Measurements from ENCODE around the gene VCL.

The VCL gene

DNA sequence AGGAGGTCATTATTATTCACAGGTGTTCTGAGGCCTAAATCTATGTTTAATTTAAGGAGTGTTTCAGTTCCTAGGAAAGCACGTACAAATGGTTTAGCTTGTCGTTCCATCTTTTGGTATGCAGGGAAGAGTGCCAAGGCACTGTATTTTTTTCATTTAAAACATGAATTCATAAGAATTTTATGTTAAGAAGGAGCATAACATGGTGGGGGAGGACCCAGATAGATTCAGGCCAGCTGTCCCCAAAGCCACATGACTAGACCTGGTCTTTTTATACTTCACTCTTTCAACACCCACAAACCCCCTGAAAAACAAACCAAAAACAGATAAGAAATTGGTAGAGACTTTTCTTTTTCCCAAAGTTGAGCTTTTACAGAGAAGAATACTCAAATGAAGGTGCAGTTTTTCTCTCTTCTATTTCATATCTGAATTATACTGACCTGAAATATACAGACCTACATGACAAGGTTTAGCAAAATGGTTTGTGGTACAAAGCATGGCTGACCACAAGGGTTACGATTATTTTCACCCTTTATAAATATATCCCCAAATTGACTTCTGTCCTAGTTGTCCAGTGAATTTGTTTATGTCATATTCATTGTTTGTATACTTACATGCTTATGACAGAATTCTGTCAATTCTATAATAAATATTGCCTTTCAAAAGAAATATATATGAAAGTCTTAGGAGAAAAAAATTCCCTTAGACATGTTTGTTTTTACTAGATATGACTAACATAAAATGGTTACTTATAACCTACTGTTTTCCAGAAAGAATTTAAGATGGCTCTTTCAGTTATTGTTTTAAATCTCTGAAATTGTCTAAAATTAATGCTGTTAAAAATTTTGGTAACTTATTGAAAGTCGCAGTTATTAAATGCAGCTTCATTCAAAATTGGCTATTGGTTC lies 81.4 kb downstream of the VCL start:
- DNase-seq, result no peak

GRCh38 chr10:74079936-74080590 lies 82.1 kb downstream of the VCL start:
- DNase-seq, result no peak

- DNase-seq, result peak; percentile 64
Measured at GRCh38 chr10:74081192-74081803, 83.4 kb downstream of the VCL start.

GRCh38 chr10:74081941-74082718 lies 84.2 kb downstream of the VCL start:
- DNase-seq, result no peak

DNA sequence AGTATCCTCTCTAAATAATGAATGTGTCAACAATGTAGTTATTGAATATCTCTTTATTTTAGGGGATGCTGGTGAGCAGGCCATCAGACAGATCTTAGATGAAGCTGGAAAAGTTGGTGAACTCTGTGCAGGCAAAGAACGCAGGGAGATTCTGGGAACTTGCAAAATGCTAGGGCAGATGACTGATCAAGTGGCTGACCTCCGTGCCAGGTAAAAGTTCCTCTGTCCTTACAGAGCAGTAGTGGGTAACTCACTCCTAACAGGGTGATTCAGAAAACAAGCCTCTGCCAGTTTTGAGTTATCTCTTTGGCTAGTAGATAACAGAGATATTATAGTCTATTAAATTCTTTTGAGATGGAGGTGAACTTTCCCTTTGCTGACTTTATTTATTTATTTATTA lies 85.4 kb downstream of the VCL start:
- no peak for DNase-seq

GRCh38 chr10:74084955-74085354 lies 87.0 kb downstream of the VCL start:
- no peak for DNase-seq

GRCh38 chr10:74086317-74086716 lies 88.4 kb downstream of the VCL start:
- DNase-seq, result no peak

DNA sequence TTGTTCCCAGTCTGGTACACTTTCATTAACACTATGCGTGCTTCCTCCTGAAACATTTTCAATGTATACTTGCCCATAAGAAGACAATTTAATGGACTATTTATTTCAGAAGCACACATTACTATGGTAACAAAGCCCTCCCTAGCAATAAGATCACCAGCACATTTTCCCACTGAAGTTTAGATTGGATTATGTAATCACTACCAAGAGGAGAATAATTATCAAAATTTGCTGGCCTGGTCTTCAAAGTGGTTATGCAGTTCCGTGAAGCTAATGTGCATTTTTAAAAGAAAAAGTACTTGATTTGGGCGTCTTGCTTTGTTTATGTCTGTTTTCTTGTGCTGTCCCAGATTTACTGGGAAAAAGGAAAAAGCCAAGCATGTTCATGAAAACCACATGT lies 90.8 kb downstream of the VCL start:
- DNase-seq, result no peak

- no peak for DNase-seq
Measured at GRCh38 chr10:74092372-74092771, 94.5 kb downstream of the VCL start.

DNA sequence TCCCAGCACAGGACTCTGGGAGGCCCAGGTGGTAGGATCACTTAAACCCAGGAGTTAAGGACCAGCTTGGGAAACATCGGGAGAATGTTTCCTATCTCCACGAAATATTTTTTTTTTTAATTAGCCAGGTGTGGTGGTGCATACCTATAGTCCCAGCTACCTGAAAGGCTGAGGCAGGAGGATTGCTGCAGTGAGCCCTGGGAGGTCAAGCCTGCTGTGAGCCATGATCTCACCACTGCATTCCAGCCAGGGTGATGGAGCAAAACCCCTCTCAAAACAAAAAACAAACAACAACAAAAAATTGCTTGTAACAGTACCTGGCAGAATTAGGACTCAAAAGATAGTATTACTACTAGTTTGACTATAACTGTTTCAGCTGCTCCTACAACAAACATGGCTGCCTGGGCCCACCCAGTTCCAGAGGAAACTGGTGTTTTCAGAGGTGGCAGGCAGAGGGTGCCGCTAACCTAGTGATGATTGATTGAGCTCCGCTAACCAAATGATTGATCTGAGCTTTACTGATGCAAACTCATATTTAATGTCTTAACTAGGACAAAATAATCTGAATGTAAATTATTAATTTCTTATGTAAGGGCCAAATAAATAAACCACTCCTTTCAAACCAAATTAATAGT lies 95.7 kb downstream of the VCL start:
- no peak for DNase-seq

- DNase-seq, result no peak
Measured at GRCh38 chr10:74094231-74094630, 96.3 kb downstream of the VCL start.

DNA sequence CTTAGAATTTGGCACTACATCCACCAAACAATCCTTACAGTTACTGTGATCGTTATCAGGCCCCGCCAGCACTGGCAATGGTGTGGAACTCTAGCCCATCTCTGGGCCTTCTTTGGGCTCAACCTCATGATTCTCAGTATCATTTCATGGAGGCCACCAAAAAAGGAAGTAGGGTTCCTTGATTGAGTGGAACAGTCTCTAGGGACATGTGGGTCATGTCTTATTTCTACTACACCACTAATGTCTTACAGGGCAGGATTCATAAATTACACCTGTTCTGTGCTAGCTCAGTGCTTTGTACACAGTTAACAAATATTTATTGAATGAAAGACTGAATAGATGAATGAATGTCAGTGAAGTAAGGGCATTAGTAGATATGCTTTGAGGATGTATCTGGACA lies 98.9 kb downstream of the VCL start:
- no peak for DNase-seq

GRCh38 chr10:74097776-74098175 lies 99.9 kb downstream of the VCL start:
- no peak for DNase-seq

- no peak for DNase-seq
Measured at GRCh38 chr10:74099420-74099819, 101.5 kb downstream of the VCL start.

DNA sequence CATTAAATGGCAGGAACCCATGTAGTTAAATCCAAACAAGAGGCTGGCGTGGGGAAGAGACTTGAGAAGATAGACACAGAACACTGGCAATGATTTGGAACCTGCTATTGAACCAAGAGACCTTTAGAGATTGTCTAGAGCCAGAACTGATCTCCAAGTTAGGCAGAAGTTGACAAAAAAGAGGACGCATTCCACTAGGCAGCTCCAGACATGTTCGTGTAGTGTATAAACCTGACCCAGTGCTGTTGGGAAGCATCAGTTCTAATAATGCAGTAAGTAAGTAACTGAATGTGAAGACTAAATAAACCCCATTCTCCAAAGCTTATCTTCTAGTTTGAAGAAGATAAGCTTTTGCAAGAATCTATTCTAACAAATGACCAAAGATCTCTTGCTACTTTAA lies 101.9 kb downstream of the VCL start:
- DNase-seq, result no peak

DNA sequence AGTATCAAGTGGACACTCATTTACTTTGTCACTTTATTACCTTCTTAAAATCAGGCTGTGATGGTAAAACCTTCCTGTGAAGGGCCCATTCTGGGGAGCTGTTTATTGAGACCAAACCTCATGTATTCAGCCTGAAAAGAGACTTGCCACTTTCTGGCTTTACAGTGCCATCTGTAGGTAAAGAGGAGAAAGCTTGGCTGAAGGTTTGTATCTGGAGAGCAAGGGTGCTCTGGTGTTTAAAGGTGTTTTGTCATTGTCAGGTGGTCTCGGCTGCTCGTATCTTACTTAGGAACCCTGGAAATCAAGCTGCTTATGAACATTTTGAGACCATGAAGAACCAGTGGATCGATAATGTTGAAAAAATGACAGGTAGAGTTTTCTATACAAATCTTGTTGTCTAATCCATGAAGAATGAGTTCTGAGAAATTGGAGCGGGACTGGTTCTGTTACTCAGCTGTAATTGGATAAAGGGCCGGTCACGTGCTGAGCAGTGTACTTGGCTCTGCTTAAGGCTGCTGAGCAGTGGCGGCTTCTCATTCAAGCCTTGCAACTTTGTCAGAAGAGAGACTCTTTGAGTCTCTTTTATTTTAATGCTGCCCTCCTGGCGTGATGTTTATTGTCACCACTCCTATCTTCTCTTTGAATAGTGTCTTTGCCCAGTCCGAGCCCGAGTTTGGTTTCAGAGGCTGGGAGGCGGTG lies 105.8 kb downstream of the VCL start:
- DNase-seq, result no peak

- DNase-seq, result no peak
Measured at GRCh38 chr10:74104480-74104879, 106.6 kb downstream of the VCL start.

DNA sequence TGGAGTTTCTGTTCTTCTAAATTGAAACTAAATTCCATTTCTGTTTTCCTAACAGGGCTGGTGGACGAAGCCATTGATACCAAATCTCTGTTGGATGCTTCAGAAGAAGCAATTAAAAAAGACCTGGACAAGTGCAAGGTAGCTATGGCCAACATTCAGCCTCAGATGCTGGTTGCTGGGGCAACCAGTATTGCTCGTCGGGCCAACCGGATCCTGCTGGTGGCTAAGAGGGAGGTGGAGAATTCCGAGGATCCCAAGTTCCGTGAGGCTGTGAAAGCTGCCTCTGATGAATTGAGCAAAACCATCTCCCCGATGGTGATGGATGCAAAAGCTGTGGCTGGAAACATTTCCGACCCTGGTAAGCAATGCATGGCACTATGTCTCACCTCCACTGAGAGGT lies 107.1 kb downstream of the VCL start:
- DNase-seq, result no peak

DNA sequence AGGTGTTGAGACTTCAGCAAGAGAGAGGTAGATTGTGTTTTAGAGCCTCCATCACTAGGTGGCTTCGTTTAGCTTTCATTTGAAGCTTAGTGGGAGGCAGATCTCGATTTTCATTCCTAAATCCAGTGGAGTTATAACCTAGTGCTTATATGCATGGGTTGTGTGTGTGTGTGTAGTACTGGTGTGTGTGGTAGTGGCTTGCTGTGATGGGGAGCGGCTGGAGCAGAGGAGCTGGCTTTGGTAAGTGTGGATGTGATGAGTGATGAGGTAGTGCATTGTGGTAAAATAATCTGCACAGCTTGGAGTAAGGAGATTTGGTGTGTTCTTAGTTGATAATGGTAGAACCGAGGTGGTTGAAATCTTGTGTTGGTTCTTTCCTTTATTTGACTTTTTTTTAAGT lies 109.5 kb downstream of the VCL start:
- DNase-seq, result no peak

DNA sequence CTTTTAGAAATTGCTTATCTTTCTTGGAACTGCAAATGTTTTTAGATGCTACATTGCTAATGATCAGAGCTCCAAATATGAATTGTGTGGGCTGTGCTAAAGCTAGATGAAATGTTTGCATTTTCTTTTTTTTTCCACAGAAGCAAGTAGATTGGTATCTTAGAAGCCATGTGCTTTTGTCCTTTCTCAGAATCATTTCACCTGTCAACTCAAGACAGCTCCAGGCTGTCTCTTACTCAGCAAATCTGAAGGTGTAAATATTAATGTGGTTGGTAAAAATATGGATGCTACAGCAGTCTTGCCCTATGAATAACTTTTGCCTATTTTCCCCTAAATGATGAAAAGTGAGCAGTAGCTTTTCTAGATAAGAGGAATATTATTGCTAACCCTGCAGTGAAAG lies 111.5 kb downstream of the VCL start:
- no peak for DNase-seq

DNA sequence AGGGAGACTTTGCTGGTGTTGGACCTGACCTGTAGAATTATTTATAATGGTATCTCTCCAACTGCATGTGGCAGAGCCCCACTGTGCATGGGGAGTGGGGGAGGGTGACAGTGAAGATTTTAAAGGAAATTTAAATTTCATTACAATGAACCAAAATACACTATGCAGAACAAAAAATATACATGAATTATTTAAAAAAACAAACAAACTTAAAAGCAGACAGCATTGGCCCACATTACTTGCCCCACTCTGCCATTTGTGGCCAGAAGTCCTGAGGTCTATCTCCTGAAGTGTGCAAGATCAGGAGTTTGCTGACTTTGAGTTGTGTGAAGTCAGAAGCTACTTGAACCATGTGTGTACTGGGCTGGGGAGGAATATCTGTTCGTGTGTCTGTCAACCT lies 112.2 kb downstream of the VCL start:
- DNase-seq, result no peak

DNA sequence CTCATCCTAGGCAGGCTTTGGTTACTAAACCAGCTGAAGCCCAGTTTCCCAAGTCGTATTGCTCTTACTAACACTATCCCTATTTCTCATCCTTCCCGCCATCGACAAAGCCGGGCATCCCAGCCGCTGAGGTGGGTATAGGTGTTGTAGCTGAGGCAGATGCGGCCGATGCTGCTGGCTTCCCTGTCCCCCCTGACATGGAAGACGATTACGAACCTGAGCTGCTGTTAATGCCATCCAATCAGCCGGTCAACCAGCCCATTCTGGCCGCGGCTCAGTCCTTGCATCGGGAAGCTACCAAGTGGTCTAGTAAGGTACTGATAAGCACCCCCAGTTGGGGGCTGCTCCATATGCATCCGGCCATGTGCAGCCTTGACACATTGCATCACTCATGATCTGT lies 113.9 kb downstream of the VCL start:
- no peak for DNase-seq
